HepG2 (cell line): ENCODE data around the gene RBM6. TPM values are rescaled to one million over a fixed set of nuclear protein-coding genes. Genes with fewer than 3 reads are reported as not detected.

Source experiments
- BATF2 ChIP-seq: sonication (generic); formaldehyde crosslinking; IDR thresholded peaks from 2 replicates; pipeline ENCODE4 v1.8.0; 2022; ENCODE audit warnings: mild to moderate bottlenecking, missing genetic modification reagents, moderate library complexity
- HHEX ChIP-seq: IDR thresholded peaks from 2 replicates; pipeline ENCODE4 v1.6.1; 2016; ENCODE audit warnings: control low read depth
- MAZ ChIP-seq, 2 experiments: sonication (generic) in 1 of 2; formaldehyde crosslinking in 1 of 2; IDR thresholded peaks; 2 replicates each; pipeline versions ENCODE4 v1.5.0 to v1.6.1; 2012 to 2020; ENCODE audit warnings: low read depth in 2 of 2, mild to moderate bottlenecking in 2 of 2, borderline replicate concordance in 1 of 2, improper control_type of control experiment in 1 of 2, low read length in 1 of 2, missing genetic modification reagents in 1 of 2, moderate library complexity in 1 of 2
- MLXIP ChIP-seq: sonication (generic); formaldehyde crosslinking; IDR thresholded peaks from 2 replicates; pipeline ENCODE4 v1.9.0; 2021; ENCODE audit warnings: missing genetic modification reagents, borderline replicate concordance
- NCOA2 ChIP-seq: sonication (generic); formaldehyde crosslinking; IDR thresholded peaks from 2 replicates; pipeline ENCODE4 v1.8.0; 2022; ENCODE audit warnings: inconsistent platforms
- NFE2L2 ChIP-seq: fragments of 150-350 bp; IDR thresholded peaks from 2 replicates; pipeline ENCODE4 v1.6.1; 2014; ENCODE audit warnings: low read length
- NFYB ChIP-seq: sonication (generic); formaldehyde crosslinking; IDR thresholded peaks from 2 replicates; pipeline ENCODE4 v1.4.0; 2020; ENCODE audit warnings: missing genetic modification reagents
- POGK ChIP-seq: sonication (generic); formaldehyde crosslinking; conservative IDR thresholded peaks from 2 replicates; pipeline ENCODE4 v1.8.0; 2022; ENCODE audit warnings: mild to moderate bottlenecking, moderate library complexity, missing genetic modification reagents
- POLR2A ChIP-seq, 2 experiments: IDR thresholded peaks; 2 replicates each; pipeline ENCODE4 v1.6.1; 2011; ENCODE audit warnings: low read depth in 2 of 2, low read length in 2 of 2, mild to moderate bottlenecking in 1 of 2, moderate library complexity in 1 of 2; ENCODE audit not compliant: insufficient read depth in 1 of 2
- ZBTB4 ChIP-seq: sonication (generic); formaldehyde crosslinking; IDR thresholded peaks from 2 replicates; pipeline ENCODE4 v1.4.0; 2020; ENCODE audit warnings: missing genetic modification reagents, mild to moderate bottlenecking, borderline replicate concordance
- ZFP90 ChIP-seq: sonication (generic); formaldehyde crosslinking; IDR thresholded peaks from 2 replicates; pipeline ENCODE4 v1.8.0; 2022; ENCODE audit warnings: missing genetic modification reagents, mild to moderate bottlenecking, inconsistent platforms, borderline replicate concordance
- ZFX ChIP-seq: sonication (generic); formaldehyde crosslinking; IDR thresholded peaks from 2 replicates; pipeline ENCODE4 v1.4.0; 2020; ENCODE audit warnings: mild to moderate bottlenecking, low read depth, missing genetic modification reagents, moderate library complexity
- ZKSCAN5 ChIP-seq: sonication (generic); formaldehyde crosslinking; IDR thresholded peaks from 2 replicates; pipeline ENCODE4 v1.5.1; 2020; ENCODE audit warnings: mild to moderate bottlenecking, missing genetic modification reagents
- ZMYM2 ChIP-seq: sonication (generic); formaldehyde crosslinking; IDR thresholded peaks from 2 replicates; pipeline ENCODE4 v1.8.0; 2022; ENCODE audit warnings: mild to moderate bottlenecking, missing genetic modification reagents
- ZNF362 ChIP-seq: sonication (generic); formaldehyde crosslinking; IDR thresholded peaks from 2 replicates; pipeline ENCODE4 v1.4.0; 2020; ENCODE audit warnings: missing genetic modification reagents, mild to moderate bottlenecking, borderline replicate concordance
- ZNF460 ChIP-seq: sonication (generic); formaldehyde crosslinking; IDR thresholded peaks from 2 replicates; pipeline ENCODE4 v1.5.1; 2020; ENCODE audit warnings: missing genetic modification reagents, mild to moderate bottlenecking, borderline replicate concordance
- ZNF530 ChIP-seq: sonication (generic); formaldehyde crosslinking; IDR thresholded peaks from 2 replicates; pipeline ENCODE4 v1.5.0; 2020; ENCODE audit warnings: low read depth, mild to moderate bottlenecking, missing genetic modification reagents
- ZNF552 ChIP-seq: sonication (generic); formaldehyde crosslinking; IDR thresholded peaks from 2 replicates; pipeline ENCODE4 v1.9.0; 2022; ENCODE audit warnings: missing genetic modification reagents, mild to moderate bottlenecking, borderline replicate concordance
- polyA plus RNA-seq, 8 experiments: library from polyadenylated mRNA; depleted of rRNA in 3 of 8; stranded (reverse) in 7 of 8; unstranded in 1 of 8; fragments of >200 nt; fragmentation: Illumina TruSeq in 4 of 8; extraction: Trizol in 4 of 8; gene quantifications; 2 replicates each; pipeline versions ENCODE4 v1.2.1 to v1.2.3, GENCODE V29; 2011 to 2016; ENCODE audit warnings: low read depth in 4 of 8, missing spikeins in 1 of 8, mixed read lengths in 1 of 8; ENCODE audit not compliant: insufficient read depth in 1 of 8
- total RNA-seq, 5 experiments: library from RNA; depleted of rRNA; stranded (reverse); fragments of >200 nt; fragmentation: Illumina TruSeq; extraction: Trizol; gene quantifications; 2 replicates each; pipeline ENCODE4 v1.2.3, GENCODE V29; 2016; ENCODE audit warnings: low read depth in 1 of 5

Gene RBM6
- total and polyA plus RNA-seq, 2 of the 13 experiments (the other 11 are each of a cell fraction or from before 2014, with no cell fraction given): 72.7 to 86.1 TPM

- peak; percentile 91 for TF ChIP-seq ZFP90
- TF ChIP-seq ZKSCAN5: no peak
- TF ChIP-seq ZNF362 (CRISPR knock-in tag): no peak
- TF ChIP-seq ZBTB4 (CRISPR knock-in tag): peak; percentile 80; the same call in 1 of the 2 replicates
- no peak; the same call in 1 of the 2 replicates for TF ChIP-seq ZNF460 (CRISPR knock-in tag)
- TF ChIP-seq BATF2 (CRISPR knock-in tag): peak; percentile 63; the same call in 1 of the 2 replicates
- TF ChIP-seq MAZ (IDR thresholded peaks at IDR 0.05; ENCODE audit: borderline replicate concordance, low read depth, low read length): peak; percentile 56; the same call in 1 of the 2 replicates
- peak; percentile 69; the same call in 1 of the 2 replicates for TF ChIP-seq MAZ (CRISPR knock-in tag; IDR thresholded peaks at IDR 0.05; ENCODE audit: low read depth)
- peak; percentile 51 for TF ChIP-seq NCOA2
- 0 out of 2 replicates have a peak, but pooled peaks have one; percentile 10 for TF ChIP-seq ZMYM2 (CRISPR knock-in tag)
- TF ChIP-seq NFE2L2: no peak
- TF ChIP-seq ZNF552 (CRISPR knock-in tag): no peak; the same call in 1 of the 2 replicates
- TF ChIP-seq MLXIP (CRISPR knock-in tag): no peak
- peak; percentile 49 for TF ChIP-seq ZNF530 (CRISPR knock-in tag)
- TF ChIP-seq POGK: peak; percentile 90
- peak; percentile 99 for TF ChIP-seq ZFX (CRISPR knock-in tag)
- peak; percentile 90 to 93 for TF ChIP-seq POLR2A (IDR thresholded peaks at IDR 0.05; ENCODE audit: insufficient read depth in 1 of 2, low read depth in 2 of 2, low read length in 2 of 2)
- peak; percentile 95 for TF ChIP-seq NFYB
- TF ChIP-seq HHEX (CRISPR knock-in tag): no peak
Measured at GRCh38 chr3:49939858-49940666, at the start of gene RBM6 (continued).
